ENCODE data around the gene PDPN.

Gene PDPN

DNA sequence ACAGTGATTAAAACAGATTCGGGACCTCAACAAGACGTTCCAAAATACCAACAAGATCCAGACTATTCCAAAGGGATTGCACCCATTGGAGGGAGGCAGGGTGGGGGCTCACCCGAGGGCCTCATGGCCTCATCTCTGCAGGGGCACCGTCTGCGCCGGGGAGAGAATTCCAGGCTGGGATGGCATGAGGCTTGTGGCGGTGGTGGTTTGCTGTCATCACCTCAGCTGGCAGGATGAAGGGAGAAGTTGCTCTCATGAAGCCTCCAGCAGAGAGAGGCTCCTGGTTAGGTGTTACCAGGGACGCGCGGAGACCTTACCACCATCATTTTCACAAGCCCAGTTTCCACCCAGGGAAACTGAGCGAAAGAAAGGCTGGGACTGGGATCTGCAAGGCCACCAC lies 6.7 kb upstream of the PDPN start:
- in situ Hi-C loops (cut with MboI; ENCODE audit: low sequenced_read_pairs): no loop called here

DNA sequence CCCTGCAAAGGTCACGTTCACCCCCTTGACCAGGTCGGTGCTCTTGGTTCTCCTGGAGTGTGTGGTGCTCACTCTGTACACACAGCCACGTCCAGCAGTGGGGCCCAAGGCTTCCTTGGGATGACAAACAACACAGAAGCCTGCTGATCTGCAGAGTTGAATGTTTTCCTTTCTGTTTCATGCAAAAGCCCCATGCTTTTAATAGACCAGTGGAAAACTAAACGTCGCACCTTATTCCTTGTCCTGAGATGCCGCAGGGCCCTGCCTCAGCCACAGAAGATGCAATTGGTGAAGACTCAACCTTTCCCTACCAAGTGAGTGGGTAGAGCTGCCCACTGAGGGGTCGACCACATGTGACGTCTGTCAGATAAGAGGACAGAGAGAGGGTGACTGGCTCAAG lies 5.8 kb upstream of the PDPN start:
- in situ Hi-C loops (cut with MboI; ENCODE audit: low sequenced_read_pairs): no loop called here

DNA sequence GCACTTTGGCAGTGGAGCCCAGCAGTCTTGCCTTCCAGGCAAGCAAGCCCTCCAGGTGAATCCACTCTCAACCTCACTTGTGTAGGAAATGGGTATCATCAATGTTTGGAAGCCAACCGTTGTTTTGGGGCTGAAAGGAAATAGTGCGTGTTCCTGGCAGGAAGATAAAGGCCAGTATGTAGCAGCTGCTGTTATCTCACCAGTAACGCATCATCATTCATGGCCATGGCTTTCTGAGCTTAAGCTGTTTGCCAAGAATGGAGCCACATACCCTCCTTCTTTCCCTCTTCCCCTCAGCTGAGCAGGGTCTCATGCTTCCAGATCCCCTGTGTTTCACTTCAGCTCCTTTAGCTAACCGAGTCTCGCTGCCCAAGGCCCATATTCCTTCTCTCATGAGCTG lies 2.2 kb upstream of the PDPN start:
- in situ Hi-C loops (cut with MboI; ENCODE audit: low sequenced_read_pairs): no loop called here

DNA sequence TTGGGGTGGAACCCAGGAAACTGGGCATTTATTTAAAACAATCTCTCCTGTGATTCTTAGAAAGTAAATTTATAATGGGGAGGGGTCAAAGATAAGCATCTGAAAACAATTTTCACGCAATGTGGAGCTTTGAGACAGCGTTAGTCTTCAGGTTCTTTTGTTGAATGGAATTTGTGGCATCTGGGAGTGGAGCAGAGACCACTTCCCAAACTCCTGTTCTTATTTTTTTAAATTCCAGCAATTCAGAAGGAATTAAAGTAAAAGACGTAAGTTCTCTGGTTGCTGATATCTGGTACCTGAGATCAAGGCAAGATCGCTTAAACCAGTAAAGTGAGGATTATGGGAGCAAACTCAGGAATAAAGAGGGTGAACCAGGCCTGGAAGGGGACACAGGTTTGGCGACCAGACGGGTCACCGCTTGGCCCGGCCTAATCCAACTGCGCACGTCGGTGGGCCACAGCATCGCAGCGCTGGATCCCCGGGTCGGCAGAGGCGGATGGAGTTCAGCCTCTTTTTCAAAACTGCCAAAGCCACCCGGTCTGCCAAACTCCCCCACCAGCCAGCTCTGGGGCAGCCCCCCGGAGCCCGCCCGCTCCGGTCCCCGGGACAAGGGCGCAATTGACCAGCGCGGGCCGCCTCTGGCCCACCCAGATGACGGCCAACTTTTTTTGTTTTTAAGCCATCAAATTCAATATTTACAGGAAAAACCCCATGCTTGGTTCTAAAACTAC lies 754 bp upstream of the PDPN start:
- in situ Hi-C loops (cut with MboI; ENCODE audit: low sequenced_read_pairs): no loop called here

DNA sequence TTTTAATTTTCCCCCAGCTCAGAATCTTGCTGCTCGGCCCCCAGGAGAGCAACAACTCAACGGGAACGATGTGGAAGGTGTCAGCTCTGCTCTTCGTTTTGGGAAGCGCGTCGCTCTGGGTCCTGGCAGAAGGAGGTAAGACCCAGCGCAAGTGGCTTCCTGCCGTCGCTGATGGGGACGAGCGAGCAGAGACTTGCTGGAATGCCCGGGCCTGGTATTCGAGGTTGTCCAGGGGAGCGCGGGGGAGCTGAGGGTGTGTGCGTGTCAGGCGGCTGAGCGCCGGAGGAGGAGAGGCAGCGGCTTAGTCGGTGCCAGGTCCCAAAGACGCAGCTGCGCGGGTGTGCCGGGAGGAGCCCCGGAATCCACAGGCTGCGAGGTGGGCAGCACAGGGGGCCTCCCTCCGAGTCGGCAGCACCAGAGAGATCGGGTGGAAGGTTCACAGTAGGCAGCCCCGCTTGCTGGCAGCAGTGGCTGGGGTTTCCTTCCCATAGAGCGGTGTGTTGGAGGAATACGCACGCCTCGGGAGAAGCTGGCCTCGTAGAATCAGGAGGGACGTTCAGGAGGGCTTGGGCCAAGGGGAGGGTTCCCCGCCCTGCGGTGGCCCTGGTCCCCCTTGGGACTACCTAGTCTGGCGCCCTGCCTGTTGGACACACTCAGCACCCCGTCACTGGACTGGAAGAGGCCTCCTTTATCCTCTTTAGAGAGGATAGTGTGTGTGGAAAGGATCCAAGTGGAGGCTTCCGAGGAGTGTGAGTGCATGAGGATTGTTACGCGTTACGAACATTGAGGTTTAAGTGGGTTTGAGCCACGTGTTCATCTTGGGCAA lies 547 bp downstream of the PDPN start:
- in situ Hi-C loops (cut with MboI; ENCODE audit: low sequenced_read_pairs): no loop called here

DNA sequence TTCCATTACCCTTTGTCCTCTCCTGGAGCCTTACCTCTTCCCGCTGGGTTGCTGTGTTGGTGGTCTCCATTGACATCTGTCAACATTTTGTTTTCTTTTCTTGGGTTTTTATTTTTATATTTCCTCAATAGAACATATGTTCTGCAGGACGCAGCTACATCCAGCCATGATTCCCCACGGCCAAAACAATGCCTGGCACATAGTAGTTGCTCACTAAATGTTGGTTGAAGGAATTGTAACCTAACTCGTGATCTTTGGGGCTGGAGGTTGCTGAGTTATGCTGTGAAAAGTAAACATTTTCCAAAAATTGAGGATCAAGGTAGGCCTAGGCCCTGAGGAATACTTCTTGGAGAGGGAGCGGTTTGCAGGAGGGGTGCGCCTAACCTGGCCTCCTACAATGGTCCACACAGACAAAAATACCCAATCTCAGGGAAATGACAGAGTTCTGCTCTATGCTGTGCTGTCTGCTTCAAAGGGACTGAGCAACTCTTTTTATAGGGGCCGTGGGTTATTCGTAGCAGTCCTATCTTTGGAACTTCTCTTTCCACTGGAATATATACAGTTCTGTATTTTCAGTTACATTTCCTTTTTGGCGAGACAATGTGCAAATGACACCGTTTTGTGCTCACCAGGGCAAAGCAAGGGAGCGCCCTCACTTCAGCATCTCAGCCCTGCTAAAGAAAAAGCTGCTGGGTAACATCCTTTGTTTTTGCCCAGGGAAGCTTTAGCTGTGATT lies 1.4 kb downstream of the PDPN start:
- in situ Hi-C loops (cut with MboI; ENCODE audit: low sequenced_read_pairs): no loop called here

DNA sequence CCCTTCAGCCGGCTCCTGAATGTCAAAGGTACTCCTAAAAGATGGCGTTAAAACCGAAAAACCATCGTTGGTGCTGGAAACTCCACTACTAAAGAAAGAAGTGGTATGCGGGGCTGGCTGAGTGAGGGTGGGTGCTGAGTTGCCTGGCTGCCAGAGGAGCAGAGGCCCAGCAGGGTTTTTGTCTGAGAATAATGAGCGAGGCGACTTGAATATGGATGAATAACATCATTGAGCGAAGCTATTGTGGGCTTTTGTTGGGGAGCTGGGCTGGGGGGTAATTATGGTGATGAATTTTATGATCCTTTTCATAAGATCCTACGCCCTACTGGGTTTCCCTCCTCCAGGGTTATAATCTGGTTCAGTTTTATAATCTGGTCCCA lies 2.0 kb downstream of the PDPN start:
- in situ Hi-C loops (cut with MboI; ENCODE audit: low sequenced_read_pairs): no loop called here

DNA sequence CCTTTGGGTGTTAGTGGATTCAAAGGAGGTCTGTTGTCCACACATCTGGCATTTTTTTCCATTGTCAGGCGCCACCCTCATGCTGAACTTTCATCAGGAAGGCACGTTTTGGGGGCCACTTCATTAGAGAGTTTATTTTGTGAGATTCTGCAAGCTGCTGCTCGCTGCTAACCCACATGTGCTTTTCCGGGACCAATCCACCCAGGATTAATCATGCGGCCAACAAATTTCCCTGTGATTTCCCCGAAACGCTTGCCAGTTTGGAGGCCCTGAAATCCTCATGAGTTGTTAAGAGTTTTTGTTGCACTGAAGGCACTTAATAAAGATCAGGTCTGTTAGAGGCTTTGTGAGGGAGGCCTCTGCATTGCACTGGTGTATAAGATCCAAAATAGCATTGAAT lies 2.4 kb downstream of the PDPN start:
- in situ Hi-C loops (cut with MboI; ENCODE audit: low sequenced_read_pairs): no loop called here

DNA sequence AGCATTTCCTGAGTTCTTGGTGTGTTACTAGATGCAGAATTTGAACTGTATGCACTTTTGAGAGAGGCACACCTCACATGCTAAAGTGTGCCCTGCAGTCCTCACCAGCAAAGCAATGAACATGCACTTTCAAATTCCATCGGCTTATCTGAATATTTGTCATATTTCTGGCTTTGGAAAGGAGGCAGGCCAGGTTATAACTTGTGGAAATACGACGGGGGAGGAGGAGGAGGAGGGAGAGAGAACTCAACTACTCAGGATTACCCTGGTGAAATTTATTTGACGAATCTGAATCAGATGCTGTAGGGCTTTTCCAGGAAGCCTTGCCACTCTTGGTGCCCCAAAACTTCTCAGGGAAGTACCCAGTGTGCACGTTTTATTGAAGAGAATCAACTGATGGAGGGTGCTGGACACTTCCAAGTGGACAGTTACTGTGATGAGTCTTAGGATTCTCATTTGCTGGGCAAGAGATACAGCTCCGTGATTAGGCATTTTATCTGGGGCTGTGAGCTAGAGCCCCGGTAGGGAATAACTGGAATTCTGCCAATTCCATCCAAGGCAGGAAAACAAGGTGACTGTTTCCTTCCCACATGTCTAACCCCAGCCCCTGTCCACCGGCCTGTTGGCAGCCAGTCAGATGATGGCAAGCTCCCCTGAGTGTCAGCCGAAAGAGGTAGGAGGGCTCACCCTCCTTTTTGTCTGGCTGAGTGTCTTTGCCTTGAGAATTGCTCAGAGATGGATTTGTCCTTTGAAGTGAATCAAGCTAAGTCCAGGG lies 3.8 kb downstream of the PDPN start:
- in situ Hi-C loops (cut with MboI; ENCODE audit: low sequenced_read_pairs): no loop called here

DNA sequence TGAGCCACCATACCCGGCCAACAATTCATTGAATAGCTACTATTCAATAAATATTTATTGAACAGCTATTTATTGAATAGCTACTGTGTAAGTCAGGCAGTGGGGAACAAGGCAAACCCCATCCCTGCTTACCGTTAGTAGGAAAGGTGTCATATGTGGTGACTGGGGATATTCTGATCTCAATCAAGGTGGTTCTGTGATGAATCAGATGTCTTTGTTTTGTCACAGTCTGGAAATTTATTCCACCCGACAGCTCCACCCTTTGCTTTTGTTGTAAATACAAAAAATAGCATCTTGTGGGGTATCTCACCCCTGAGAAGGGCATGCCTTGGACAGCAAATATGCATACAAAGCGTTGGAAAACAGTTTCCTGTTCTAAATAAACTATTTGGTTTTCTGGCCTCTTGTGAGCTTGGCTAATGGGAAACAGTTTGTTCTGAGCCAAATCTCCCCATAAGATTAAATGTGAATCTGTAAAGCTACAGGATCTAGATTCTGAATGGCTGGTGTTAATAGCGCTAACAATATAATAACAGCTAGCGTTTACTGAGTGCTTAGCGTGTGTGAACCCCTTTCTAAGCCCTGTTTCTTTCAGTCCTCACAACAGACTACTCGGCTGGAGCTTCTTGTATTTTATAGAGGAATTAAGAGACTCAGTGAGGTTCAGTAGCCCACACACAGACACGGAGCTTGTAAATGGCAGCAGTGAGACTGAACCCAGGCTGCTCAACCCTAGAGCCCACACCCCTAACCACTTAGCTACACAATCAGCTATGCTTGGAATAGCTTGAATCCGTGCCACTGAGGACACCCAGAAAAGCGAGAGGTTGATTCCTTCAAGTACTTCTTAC lies 5.5 kb downstream of the PDPN start:
- in situ Hi-C loops (cut with MboI; ENCODE audit: low sequenced_read_pairs): no loop called here

DNA sequence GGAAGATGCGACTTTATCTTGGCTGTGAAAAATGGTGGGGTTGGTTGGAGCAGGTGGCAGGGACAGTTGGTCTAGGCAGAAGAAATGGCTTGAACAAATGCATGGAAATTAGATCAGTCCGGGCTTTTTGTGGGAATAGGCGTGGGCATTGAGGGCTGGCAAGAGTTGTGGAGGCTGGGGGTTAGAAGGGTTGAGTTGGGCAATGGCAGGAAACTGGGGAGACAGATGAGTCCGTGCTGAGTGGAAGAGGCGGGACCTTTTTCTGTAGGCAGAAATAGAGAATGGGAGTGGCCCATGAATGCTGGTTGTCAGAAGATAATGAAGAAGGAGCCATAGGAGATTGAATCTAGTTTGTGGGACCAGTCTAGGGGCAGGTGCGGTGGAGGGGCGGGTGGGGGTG lies 6.9 kb downstream of the PDPN start:
- in situ Hi-C loops (cut with MboI; ENCODE audit: low sequenced_read_pairs): no loop called here

DNA sequence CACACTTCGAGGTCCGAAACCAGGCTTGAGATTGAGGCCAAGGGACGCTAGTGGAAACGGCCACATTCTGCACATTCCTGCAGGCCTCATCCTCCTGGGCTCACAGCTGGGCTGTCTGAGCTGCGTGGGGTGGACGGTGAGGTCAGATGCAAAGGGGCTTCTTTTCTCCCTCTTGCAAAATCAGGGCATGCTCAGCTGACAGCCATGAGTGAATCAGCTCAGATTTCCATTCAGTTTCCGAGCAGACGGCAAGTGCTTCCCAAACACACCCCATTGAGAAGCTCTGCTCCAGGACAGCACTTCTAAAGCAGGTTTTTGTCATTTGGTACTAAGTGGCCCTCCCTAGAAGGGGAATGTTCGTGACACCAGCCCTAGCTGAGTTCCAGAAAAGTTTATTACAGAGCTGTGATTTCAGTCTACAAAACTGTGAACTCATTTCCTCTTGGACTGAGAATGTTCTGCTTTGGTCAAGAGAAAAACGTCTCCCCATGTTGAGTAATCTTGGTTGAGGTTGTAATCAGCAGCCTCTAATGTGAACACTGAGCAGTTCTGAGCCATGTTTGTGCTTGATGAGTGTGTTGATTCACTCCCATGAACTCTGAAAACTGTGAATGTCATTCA lies 10.0 kb downstream of the PDPN start:
- in situ Hi-C loops (cut with MboI; ENCODE audit: low sequenced_read_pairs): no loop called here

DNA sequence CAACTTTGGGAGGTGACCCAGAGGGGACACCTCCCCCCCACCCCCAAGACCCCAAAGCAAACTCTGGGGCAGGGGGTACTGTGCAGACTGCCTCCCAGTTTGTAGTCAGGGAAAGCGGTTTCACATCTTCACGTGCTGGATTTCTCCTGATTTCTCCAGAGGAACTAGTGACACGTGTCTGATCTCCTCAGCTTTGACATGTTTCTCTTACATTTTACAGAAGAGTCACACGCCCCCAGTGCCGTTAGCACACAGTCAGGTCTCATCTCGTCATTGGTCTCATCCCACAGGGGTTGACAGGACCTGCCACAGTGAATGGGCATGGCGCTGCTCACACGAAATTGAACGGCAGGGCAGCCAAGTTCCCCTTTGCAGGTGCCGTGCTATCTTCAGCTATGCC lies 11.8 kb downstream of the PDPN start:
- in situ Hi-C loops (cut with MboI; ENCODE audit: low sequenced_read_pairs): no loop called here

DNA sequence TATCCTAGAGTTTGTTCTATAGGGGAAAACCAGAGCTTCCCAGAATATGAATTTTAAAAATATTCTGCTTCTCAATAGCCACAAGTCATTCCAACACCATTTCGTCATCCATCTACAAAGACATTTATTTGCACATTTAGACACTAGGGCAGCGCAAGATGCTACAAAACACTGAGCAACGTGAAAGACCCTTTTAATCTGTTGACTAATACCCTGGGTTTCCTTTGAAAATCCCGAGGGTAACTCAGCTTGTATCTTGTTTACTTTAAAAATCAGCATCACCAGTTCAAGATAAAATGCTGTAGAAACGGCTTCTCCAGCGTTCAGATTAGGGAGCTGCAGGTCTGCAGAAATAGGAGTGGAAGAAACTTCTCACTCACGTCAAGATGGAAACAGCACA lies 13.5 kb downstream of the PDPN start:
- in situ Hi-C loops (cut with MboI; ENCODE audit: low sequenced_read_pairs): no loop called here

DNA sequence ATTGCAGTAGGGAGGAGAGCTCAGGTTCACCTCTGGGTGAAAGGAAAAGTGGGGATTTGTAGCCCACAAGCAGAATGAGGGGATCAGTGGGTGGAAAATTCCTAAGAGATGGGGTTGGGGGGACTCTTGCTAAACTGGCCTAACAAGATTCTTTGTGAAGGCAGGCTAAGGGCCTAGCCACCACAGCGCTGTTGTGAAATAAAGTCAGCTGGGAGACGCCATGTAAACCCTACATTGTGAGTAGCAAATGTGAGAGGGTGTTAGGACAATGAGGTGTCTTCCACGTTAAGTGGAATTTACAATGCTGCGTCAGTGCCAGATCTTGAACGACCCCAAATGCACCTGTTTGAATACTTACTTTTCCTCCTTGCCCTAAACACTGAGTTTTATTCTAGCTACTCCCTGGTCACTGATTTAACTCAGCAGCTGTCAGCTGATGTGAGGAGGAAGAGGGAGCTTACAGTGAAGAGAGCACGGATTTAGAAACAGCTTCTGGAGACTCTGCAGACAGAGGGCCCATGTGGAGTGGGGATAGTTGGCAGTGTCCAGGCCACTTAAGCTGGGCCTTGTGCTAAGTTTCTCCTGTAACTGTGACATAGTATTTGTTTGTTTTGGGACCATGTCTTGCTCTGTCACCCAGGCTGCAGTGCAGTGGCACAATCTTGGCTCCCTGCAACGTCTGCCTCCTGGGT lies 17.3 kb downstream of the PDPN start:
- in situ Hi-C loops (cut with MboI; ENCODE audit: low sequenced_read_pairs): no loop called here

DNA sequence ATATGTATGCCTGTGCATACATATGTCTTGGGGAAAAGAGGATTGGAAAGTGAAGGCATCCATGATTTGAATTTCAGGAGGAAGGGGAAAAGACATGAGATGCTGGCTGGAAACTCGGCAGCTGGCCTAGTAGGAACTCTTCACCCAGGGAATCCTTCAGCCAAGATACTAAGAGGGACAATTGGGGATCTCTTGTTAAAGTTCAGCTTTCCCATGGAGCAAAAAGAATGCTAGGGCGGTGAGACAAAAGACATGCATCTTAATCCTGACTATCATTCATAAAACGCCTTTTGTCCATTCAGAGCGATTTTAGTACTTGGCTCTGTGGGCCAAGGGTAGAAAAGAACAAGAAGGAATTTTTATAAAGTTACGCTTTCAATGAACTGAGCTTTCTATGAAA lies 20.5 kb downstream of the PDPN start:
- in situ Hi-C loops (cut with MboI; ENCODE audit: low sequenced_read_pairs): no loop called here

DNA sequence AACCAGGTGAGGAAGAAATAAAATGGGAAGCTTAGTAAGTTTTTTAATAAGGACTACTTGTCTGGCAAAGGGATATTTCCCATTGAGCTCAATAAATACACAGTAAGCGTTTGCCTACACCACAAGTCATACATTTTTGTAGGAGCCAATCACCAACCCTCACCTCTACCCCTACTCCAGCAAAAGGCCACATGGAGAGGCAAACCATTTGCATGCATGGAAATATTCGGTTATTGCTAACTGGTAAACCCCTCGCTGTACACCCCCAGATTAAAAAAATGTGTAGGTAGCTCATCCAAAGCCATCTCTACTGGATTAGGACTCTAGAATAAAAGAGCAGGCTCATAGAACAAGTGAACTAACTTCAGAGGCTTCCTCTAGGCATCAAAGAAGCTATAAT lies 21.1 kb downstream of the PDPN start:
- in situ Hi-C loops (cut with MboI; ENCODE audit: low sequenced_read_pairs): no loop called here

DNA sequence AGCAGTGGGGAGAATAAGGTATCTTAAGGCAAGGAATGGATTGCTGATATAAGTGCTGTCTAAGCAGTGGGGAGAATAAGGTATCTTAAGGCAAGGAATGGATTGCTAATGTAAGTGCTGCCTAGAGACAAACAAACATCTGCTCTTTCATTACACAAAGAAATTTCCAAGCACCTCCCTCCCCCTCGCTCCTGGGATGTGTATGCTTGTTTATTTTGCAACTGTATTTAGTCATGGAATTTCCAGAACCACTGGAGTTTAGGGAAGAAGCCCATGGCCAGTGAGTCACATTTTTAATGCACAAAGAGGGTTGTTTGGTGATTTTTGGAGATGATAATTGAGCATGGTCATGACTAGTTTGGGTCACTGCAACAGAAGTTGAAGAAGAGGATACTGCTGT lies 21.5 kb downstream of the PDPN start:
- in situ Hi-C loops (cut with MboI; ENCODE audit: low sequenced_read_pairs): no loop called here

DNA sequence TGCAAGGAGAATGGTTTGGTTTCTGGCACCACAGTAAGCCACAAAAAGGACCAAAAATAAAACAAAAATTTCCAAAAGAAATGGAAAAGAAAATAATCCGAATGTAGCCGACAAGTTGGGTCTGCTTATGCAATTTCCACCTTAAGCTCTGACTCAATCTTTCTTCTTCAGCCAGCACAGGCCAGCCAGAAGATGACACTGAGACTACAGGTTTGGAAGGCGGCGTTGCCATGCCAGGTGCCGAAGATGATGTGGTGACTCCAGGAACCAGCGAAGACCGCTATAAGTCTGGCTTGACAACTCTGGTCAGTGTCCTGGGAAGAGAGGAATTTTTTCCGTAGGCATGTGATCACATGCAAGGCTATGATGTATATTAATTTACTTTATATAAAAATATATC lies 23.4 kb downstream of the PDPN start:
- in situ Hi-C loops (cut with MboI; ENCODE audit: low sequenced_read_pairs): no loop called here

Data from hTERT RPE-1 (cell line).